HEK293T (cell line): ENCODE results near the gene UEVLD.

Experiments
- ARNT ChIP-seq: fragments of 450-650 bp; IDR thresholded peaks from 2 replicates; pipeline ENCODE4 v1.6.1; 2017; ENCODE audit warnings: mild to moderate bottlenecking
- BHLHE40 ChIP-seq: fragments of 450-650 bp; IDR thresholded peaks from 2 replicates; pipeline ENCODE4 v1.6.1; 2016; ENCODE audit warnings: mild to moderate bottlenecking, moderate library complexity, borderline replicate concordance
- ELF4 ChIP-seq: fragments of 450-650 bp; IDR thresholded peaks from 2 replicates; pipeline ENCODE4 v1.6.1; 2017; ENCODE audit warnings: antibody characterized with exemption
- FOXA1 ChIP-seq: fragments of 450-650 bp; IDR thresholded peaks from 2 replicates; pipeline ENCODE4 v1.6.1; 2016; ENCODE audit warnings: mild to moderate bottlenecking
- FOXK2 ChIP-seq: fragments of 450-650 bp; IDR thresholded peaks from 2 replicates; pipeline ENCODE4 v1.6.1; 2016; ENCODE audit warnings: mild to moderate bottlenecking
- FOXM1 ChIP-seq: fragments of 450-650 bp; IDR thresholded peaks from 2 replicates; pipeline ENCODE4 v1.6.1; 2017; ENCODE audit warnings: mild to moderate bottlenecking, borderline replicate concordance
- HDGF ChIP-seq: fragments of 450-650 bp; IDR thresholded peaks from 2 replicates; pipeline ENCODE4 v1.6.1; 2017; ENCODE audit warnings: antibody characterized with exemption, borderline replicate concordance
- L3MBTL2 ChIP-seq: fragments of 450-650 bp; conservative IDR thresholded peaks from 2 replicates; pipeline ENCODE4 v1.6.1; 2016; ENCODE audit warnings: mild to moderate bottlenecking
- NFRKB ChIP-seq: fragments of 450-650 bp; IDR thresholded peaks from 2 replicates; pipeline ENCODE4 v1.6.1; 2016; ENCODE audit warnings: mild to moderate bottlenecking, moderate library complexity
- SP1 ChIP-seq: fragments of 450-650 bp; IDR thresholded peaks from 2 replicates; pipeline ENCODE4 v1.6.1; 2017
- TF ChIP-seq, protein P1 (sequence below): fragments of 450-650 bp; IDR thresholded peaks from 2 replicates; pipeline ENCODE4 v1.6.1; 2016

DNA sequence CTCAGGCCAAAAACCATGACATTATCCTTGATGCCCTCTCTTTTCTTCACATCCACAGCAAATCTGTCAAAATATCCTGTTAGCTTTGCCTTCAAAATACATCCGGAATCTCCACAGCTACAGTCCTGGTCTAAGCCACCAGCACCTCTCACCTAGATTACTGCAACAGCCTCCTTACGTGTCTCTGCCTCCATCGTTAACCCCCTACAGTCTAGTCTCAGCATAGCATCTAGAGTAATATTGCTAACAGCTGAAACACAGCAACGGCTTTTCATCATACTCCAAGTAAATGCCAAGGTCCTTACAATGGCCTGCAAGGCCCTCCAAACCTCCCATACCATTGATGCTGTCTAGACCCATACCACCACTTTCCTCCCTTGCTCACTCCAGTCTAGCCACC, 66.1 kb downstream of the UEVLD start:
- no peak for TF ChIP-seq FOXM1
- TF ChIP-seq, protein P1, sequence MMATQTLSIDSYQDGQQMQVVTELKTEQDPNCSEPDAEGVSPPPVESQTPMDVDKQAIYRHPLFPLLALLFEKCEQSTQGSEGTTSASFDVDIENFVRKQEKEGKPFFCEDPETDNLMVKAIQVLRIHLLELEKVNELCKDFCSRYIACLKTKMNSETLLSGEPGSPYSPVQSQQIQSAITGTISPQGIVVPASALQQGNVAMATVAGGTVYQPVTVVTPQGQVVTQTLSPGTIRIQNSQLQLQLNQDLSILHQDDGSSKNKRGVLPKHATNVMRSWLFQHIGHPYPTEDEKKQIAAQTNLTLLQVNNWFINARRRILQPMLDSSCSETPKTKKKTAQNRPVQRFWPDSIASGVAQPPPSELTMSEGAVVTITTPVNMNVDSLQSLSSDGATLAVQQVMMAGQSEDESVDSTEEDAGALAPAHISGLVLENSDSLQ = no peak
- TF ChIP-seq FOXA1 = no peak
- TF ChIP-seq ELF4 = no peak
- TF ChIP-seq FOXK2 = no peak
- TF ChIP-seq ARNT = no peak
- TF ChIP-seq SP1 = no peak
- no peak for TF ChIP-seq BHLHE40
- TF ChIP-seq HDGF = no peak
- no peak for TF ChIP-seq L3MBTL2
- TF ChIP-seq NFRKB = no peak
